Retina (tissue), 1 donor: ENCODE results near the gene C4orf54.

Source experiments
- DNase-seq: peaks from one replicate; pipeline ENCODE4 v3.0.0-alpha.2; 2016

The C4orf54 gene

GRCh38 chr4:99657798-99658197 lies at the start of gene C4orf54:
C4orf54 (minus strand) TSS chr4:99657828; CDS start chr4:99654648, 3,180 bp downstream.
- DNase-seq = no peak

- DNase-seq = no peak
These were observed 48.3 kb upstream of the C4orf54 start for GRCh38 chr4:99705891-99706290.

GRCh38 chr4:99696801-99697200 lies 39.2 kb upstream of the C4orf54 start:
- no peak for DNase-seq

GRCh38 chr4:99693140-99693539 lies 35.5 kb upstream of the C4orf54 start:
- no peak for DNase-seq

GRCh38 chr4:99690990-99691389 lies 33.4 kb upstream of the C4orf54 start:
- no peak for DNase-seq

GRCh38 chr4:99690472-99690871 lies 32.8 kb upstream of the C4orf54 start:
- no peak for DNase-seq

- no peak for DNase-seq
These were observed 29.5 kb upstream of the C4orf54 start for GRCh38 chr4:99687120-99687519.

- no peak for DNase-seq
These were observed 27.6 kb upstream of the C4orf54 start for GRCh38 chr4:99685234-99685633.

- no peak for DNase-seq
These were observed 26.3 kb upstream of the C4orf54 start for GRCh38 chr4:99683895-99684294.

- no peak for DNase-seq
These were observed 22.3 kb upstream of the C4orf54 start for GRCh38 chr4:99679976-99680375.

- no peak for DNase-seq
These were observed 21.6 kb upstream of the C4orf54 start for GRCh38 chr4:99679204-99679603.

- no peak for DNase-seq
These were observed 19.5 kb upstream of the C4orf54 start for GRCh38 chr4:99677161-99677560.

GRCh38 chr4:99670409-99671073 lies 12.9 kb upstream of the C4orf54 start:
- no peak for DNase-seq

- DNase-seq = no peak
These were observed 11.5 kb upstream of the C4orf54 start for GRCh38 chr4:99669084-99669483.

- DNase-seq = no peak
These were observed 10.8 kb upstream of the C4orf54 start for GRCh38 chr4:99668472-99668871.

GRCh38 chr4:99665983-99666382 lies 8.4 kb upstream of the C4orf54 start:
- no peak for DNase-seq

GRCh38 chr4:99664716-99665115 lies 7.1 kb upstream of the C4orf54 start:
- no peak for DNase-seq

- no peak for DNase-seq
These were observed 4.3 kb upstream of the C4orf54 start for GRCh38 chr4:99661907-99662306.

GRCh38 chr4:99658666-99659065 lies 1.0 kb upstream of the C4orf54 start:
- no peak for DNase-seq

- no peak for DNase-seq
These were observed 2.1 kb downstream of the C4orf54 start for GRCh38 chr4:99655308-99656081.

GRCh38 chr4:99654361-99654761 lies 3.3 kb downstream of the C4orf54 start:
- no peak for DNase-seq

- DNase-seq = no peak
These were observed 3.7 kb downstream of the C4orf54 start for GRCh38 chr4:99653916-99654315.

GRCh38 chr4:99652596-99653436 lies 4.8 kb downstream of the C4orf54 start:
- DNase-seq = no peak
